ENCODE measurements around the gene CYP2A6. TPM values are rescaled to one million over a fixed set of nuclear protein-coding genes. Genes with fewer than 3 reads are reported as not detected.
"Not testable (repeated sequence)": the region's sequence is repeated elsewhere in the genome, so short reads cannot be mapped to it uniquely, and the experiment has no call there.

Gene CYP2A6
- total RNA-seq, 1 donor from 2014 or later: not detected

DNA sequence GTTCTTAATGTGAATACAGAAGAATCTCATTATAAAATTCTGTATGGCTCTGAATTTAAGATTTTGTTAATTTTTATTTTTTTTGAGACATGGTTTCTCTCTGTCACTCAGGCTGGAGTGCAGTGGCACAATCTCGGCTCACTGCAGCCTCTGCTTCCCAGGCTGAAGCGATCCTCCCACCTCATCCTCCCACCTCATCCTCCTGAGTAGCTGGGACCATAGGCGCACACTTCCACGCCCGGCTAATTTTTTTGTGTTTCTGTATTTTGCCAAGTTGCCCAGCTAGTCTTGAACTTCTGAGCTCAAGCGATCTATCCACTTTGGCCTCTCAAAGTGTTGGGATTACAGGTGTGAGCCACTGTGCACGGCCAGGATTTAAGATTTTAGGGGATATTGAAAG lies 17.5 kb upstream of the CYP2A6 start:
- POLR2A ChIA-PET: no interaction called here
- H3K9me3 Mint-ChIP-seq: peaks cover 4% of the 10 kb centered on the region
- DNase-seq (no peak), ATAC-seq (ENCODE audit: low read depth) (no peak)
- no peak overlapping the region for H3K27ac Mint-ChIP-seq
- TF ChIP-seq, protein P1, sequence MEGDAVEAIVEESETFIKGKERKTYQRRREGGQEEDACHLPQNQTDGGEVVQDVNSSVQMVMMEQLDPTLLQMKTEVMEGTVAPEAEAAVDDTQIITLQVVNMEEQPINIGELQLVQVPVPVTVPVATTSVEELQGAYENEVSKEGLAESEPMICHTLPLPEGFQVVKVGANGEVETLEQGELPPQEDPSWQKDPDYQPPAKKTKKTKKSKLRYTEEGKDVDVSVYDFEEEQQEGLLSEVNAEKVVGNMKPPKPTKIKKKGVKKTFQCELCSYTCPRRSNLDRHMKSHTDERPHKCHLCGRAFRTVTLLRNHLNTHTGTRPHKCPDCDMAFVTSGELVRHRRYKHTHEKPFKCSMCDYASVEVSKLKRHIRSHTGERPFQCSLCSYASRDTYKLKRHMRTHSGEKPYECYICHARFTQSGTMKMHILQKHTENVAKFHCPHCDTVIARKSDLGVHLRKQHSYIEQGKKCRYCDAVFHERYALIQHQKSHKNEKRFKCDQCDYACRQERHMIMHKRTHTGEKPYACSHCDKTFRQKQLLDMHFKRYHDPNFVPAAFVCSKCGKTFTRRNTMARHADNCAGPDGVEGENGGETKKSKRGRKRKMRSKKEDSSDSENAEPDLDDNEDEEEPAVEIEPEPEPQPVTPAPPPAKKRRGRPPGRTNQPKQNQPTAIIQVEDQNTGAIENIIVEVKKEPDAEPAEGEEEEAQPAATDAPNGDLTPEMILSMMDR (IDR thresholded peaks at IDR 0.05): no peak
- H3K27me3 Mint-ChIP-seq: peaks cover 30% of the 10 kb centered on the region
- no peaks in the 10 kb centered on the region for H3K36me3 Mint-ChIP-seq (ENCODE audit: low read depth)
- CTCF ChIA-PET: no interaction called here
- no peak overlapping the region for H3K4me3 Mint-ChIP-seq
- intact Hi-C loops (cut with micrococcal nuclease): no loop called here
- H3K4me1 Mint-ChIP-seq: no peaks in the 10 kb centered on the region

DNA sequence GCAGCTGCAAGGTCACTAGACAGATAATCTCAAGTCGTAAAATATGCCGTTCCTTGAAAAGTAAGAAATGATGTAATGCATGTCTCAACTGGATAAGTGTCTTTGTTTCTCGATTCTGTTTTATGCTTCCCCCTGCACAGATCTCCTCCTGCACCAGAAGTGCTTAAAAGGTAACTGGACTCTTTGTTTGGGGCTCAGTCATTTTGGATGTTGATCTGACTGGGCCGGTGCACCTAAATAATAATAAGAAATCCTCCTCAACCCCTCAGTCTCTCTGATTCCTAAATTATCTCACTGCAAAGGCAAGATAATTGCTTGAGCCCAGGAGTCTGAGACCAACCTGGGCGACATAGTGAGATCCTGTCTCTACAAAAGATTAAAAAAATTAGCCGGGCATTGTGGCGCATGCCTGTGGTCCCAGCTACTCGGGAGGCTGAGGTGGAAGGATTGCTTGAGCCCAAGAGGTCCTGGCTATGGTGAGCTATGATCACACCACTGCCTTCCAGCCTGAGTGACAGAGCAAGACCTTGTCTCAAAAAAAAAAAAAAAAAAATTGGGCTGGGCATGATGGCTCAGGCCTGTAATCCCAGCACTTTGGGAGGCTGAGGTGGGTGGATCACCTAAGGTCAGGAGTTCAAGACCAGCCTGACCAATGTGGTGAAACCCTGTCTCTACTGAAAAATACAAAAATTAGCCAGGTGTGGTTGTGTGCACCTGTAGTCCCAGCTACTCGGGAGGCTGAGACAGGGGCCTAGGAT lies 14.7 kb upstream of the CYP2A6 start:
- H3K36me3 Mint-ChIP-seq (ENCODE audit: low read depth); CTCF ChIA-PET; intact Hi-C loops (cut with micrococcal nuclease); DNase-seq; H3K4me3 Mint-ChIP-seq; POLR2A ChIA-PET; ATAC-seq (ENCODE audit: low read depth); H3K27ac Mint-ChIP-seq; H3K4me1 Mint-ChIP-seq; H3K9me3 Mint-ChIP-seq: not testable (repeated sequence)
- peaks cover 21% of the 10 kb centered on the region for H3K27me3 Mint-ChIP-seq

DNA sequence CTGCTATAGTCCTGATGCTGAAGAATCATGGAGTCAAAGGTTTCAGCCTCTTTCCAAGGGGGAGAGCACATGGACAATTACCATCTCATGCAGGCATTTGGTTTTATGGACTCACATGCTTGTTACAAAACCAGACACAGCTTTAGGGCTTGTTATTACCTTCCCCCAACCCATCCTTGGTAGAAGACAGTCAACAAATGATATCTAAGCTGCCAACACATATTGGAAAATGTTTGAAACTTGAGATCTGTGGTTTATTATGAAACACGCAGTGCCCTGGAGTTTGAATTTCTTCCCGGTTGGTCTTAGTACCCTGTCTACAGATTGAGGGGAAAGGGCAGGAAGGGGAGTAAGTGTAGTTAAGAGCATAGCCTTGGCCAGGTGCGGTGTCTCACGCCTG lies 12.5 kb upstream of the CYP2A6 start:
- Mint-ChIP-seq H3K27ac (no peak overlapping the region), H3K4me3 (no peak overlapping the region), H3K9me3 (no peaks in the 10 kb centered on the region), H3K36me3 (ENCODE audit: low read depth) (no peaks in the 10 kb centered on the region), H3K27me3 (peaks cover 20% of the 10 kb centered on the region), H3K4me1 (no peaks in the 10 kb centered on the region)
- intact Hi-C loops (cut with micrococcal nuclease): no loop called here
- ATAC-seq (ENCODE audit: low read depth) (no peak), DNase-seq (no peak)
- CTCF ChIA-PET: no interaction called here
- TF ChIP-seq, protein P1 (IDR thresholded peaks at IDR 0.05): no peak
- POLR2A ChIA-PET: no interaction called here

DNA sequence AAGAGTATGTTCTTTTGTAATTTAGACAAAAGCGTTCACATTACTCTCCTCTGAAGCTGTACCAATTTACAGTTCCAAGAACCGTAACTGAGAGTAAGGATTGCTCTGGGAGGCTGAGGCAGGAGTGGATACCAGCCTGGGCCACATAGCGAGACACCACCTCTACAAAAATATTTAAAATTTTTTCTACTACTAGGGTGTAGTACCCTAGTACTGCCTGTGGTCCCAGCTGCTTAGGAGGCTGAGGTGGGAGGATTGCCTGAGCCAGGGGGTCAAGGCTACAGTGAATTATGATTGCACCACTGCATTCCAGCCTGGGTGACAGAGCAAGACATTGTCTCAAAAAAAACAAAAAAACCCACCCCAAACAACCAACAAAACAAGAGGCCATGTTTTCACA lies 12.1 kb upstream of the CYP2A6 start:
- H3K4me1 Mint-ChIP-seq: no peaks in the 10 kb centered on the region
- no peak overlapping the region for H3K27ac Mint-ChIP-seq
- H3K27me3 Mint-ChIP-seq: peaks cover 20% of the 10 kb centered on the region
- ChIA-PET POLR2A (no interaction called here), CTCF (no interaction called here)
- TF ChIP-seq, protein P1 (IDR thresholded peaks at IDR 0.05): no peak
- ATAC-seq (ENCODE audit: low read depth) (no peak), DNase-seq (no peak)
- H3K36me3 Mint-ChIP-seq (ENCODE audit: low read depth): no peaks in the 10 kb centered on the region
- intact Hi-C loops (cut with micrococcal nuclease): no loop called here
- H3K9me3 Mint-ChIP-seq: no peaks in the 10 kb centered on the region
- H3K4me3 Mint-ChIP-seq: no peak overlapping the region

DNA sequence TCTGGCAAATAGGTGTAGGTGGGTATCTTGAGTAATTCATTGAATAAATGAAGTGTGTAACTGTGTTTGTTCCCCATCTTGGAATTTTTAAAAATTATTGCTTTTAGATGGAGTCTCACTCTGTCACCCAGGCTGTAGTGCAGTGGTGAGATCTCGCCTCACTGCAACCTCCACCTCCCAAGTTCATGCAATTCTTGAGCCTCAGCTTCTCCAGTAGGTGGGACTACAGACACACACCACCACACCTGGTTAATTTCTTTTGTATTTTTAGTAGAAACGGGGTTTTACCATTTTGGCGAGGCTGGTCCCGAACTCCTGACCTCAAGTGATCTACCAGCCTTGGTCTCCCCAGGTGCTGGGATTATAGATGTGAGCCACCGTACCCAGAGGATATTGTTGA lies 7.9 kb upstream of the CYP2A6 start:
- DNase-seq (no peak), ATAC-seq (ENCODE audit: low read depth) (no peak)
- TF ChIP-seq, protein P1 (IDR thresholded peaks at IDR 0.05): no peak
- no peak overlapping the region for H3K27ac Mint-ChIP-seq
- H3K9me3 Mint-ChIP-seq: no peaks in the 10 kb centered on the region
- ChIA-PET POLR2A (no interaction called here), CTCF (no interaction called here)
- peaks cover 12% of the 10 kb centered on the region for H3K27me3 Mint-ChIP-seq
- H3K4me1 Mint-ChIP-seq: no peaks in the 10 kb centered on the region
- intact Hi-C loops (cut with micrococcal nuclease): no loop called here
- H3K36me3 Mint-ChIP-seq (ENCODE audit: low read depth): no peaks in the 10 kb centered on the region
- no peak overlapping the region for H3K4me3 Mint-ChIP-seq

DNA sequence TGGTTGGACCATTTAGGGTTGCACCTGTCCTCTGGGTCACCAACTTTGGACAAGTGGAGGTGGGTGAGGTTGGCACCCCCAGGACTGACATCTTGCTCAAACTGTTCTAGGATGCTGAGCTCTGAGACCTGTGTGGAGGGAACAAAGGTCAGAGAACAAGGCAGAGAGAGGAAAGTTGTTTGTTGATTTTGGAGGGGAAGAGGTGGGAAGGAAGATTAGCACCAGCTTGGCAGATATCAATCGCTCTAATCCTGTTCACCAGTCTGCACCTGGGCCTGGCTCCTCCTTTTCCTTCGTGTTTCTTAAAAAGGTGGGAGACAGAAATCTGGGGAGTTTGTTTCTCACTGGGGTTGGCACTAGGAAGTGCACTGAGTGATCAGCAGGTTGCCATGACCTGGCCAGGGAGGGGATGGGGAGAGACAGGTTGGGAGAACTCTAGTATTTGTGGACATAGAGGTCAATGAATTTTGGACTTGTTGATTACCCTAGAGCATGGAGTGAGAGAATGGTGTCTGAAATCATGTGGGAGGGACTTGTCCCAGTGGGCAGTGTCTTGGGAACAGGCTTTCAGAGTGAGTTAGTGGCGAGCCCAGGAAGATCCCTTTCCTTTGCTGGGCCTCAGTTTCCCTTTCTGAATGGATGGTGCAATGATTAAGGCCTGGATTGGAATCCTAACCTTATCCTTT lies 2.4 kb upstream of the CYP2A6 start:
- H3K4me1 Mint-ChIP-seq; H3K4me3 Mint-ChIP-seq; DNase-seq; H3K27ac Mint-ChIP-seq; ATAC-seq (ENCODE audit: low read depth); CTCF ChIA-PET; POLR2A ChIA-PET; H3K36me3 Mint-ChIP-seq (ENCODE audit: low read depth); H3K9me3 Mint-ChIP-seq; intact Hi-C loops (cut with micrococcal nuclease): not testable (repeated sequence)
- peaks cover 13% of the 10 kb centered on the region for H3K27me3 Mint-ChIP-seq

DNA sequence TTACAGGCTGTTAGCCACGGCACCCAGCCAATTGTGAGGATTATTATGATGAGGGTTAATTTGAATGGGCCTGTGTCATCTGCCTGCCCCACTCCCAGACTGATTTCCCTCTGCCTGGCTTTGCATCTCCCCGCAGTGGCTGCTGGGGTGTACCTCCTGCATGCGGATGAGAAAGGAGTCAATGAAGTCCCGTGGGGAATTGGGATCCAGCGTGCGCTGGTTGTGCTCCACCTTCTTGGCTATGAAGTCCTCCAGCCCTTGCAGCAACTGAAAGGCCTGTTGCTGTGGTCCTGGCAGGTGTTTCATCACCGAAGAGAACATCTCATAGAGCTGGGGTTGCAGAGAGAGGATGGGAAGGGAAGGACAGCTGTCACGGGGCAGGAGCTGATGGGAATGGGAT lies 3.5 kb downstream of the CYP2A6 start:
- POLR2A ChIA-PET; intact Hi-C loops (cut with micrococcal nuclease); ATAC-seq (ENCODE audit: low read depth); H3K27ac Mint-ChIP-seq; H3K36me3 Mint-ChIP-seq (ENCODE audit: low read depth); DNase-seq; CTCF ChIA-PET; H3K4me3 Mint-ChIP-seq; H3K9me3 Mint-ChIP-seq: not testable (repeated sequence)
- Mint-ChIP-seq H3K27me3 (peaks cover 23% of the 10 kb centered on the region), H3K4me1 (peaks cover 11% of the 10 kb centered on the region)

DNA sequence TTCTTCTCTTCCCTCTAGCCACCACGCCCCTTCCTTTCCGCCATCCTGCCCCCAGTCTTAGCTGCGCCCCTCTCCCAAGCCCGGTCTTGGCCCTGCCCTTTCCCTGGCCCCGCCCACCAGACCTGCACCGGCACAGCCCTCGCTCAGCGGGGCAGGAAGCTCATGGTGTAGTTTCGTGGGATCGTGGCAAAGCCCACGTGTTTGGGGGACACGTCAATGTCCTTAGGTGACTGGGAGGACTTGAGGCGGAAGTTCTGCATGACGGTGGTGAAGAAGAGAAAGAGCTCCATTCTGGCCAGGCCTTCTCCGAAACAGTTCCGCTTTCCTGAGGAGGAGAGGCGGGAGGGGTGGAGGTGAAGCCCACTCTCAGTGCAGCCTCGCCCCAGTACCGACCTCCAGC lies 6.6 kb downstream of the CYP2A6 start:
- DNase-seq: peak; percentile 25
- Mint-ChIP-seq H3K4me3 (peak overlapping the region; percentile 75), H3K4me1 (peaks cover 11% of the 10 kb centered on the region), H3K27me3 (peaks cover 16% of the 10 kb centered on the region)
- intact Hi-C loops (cut with micrococcal nuclease); H3K9me3 Mint-ChIP-seq; POLR2A ChIA-PET; CTCF ChIA-PET; H3K36me3 Mint-ChIP-seq (ENCODE audit: low read depth); H3K27ac Mint-ChIP-seq: not testable (repeated sequence)
- ATAC-seq (ENCODE audit: low read depth): peak; percentile 87
